Upper lobe of left lung (tissue), 6 donors: ENCODE results near the gene CELA2B. TPM values are rescaled to one million over a fixed set of nuclear protein-coding genes. Genes with fewer than 3 reads are reported as not detected.
"Not testable (repeated sequence)": the region's sequence is repeated elsewhere in the genome, so short reads cannot be mapped to it uniquely, and the experiment has no call there.

Experiments
- ATAC-seq, 2 donors: fragments of 200-7000 bp; cut with Tn5 transposase; one replicate each; pipeline ENCODE4 v1.9.1; 2022; ENCODE audit warnings: mild to moderate bottlenecking in 2 of 2, moderate library complexity in 2 of 2; ENCODE audit not compliant: low FRiP score in 2 of 2
- DNase-seq, 2 donors: peaks; one replicate each; pipeline ENCODE4 v3.0.0-alpha.2; 2019 to 2020
- H3K27ac ChIP-seq, 4 donors: fragments of 200-600 bp; sonication (generic); one replicate each; pipeline ENCODE4 v1.5.1; 2016 to 2019
- H3K27me3 ChIP-seq, 4 donors: fragments of 200-600 bp; sonication (generic); one replicate each; pipeline ENCODE4 v1.5.1; 2017 to 2019
- H3K36me3 ChIP-seq, 4 donors: fragments of 200-600 bp; sonication (generic); one replicate each; pipeline ENCODE4 v1.5.1; 2016 to 2019
- H3K4me1 ChIP-seq, 4 donors: fragments of 200-600 bp; sonication (generic); one replicate each; pipeline ENCODE4 v1.5.1; 2018 to 2019
- H3K4me3 ChIP-seq, 4 donors: fragments of 200-600 bp; sonication (generic); one replicate each; pipeline ENCODE4 v1.5.1; 2017 to 2019; ENCODE audit warnings: mild to moderate bottlenecking in 2 of 4, moderate library complexity in 1 of 4
- H3K9me3 ChIP-seq, 4 donors: fragments of 200-600 bp; sonication (generic); one replicate each; pipeline ENCODE4 v1.5.1; 2018 to 2019
- EP300 ChIP-seq, 4 donors: sonication (generic); formaldehyde crosslinking; IDR thresholded peaks; one replicate each; pipeline ENCODE4 v1.5.1; 2017; ENCODE audit warnings: antibody characterized with exemption in 4 of 4, control low read depth in 2 of 4
- POLR2A ChIP-seq, 4 donors: fragments of 450-650 bp; IDR thresholded peaks; one replicate each; pipeline ENCODE4 v1.5.1; 2016 to 2017; ENCODE audit warnings: antibody characterized with exemption in 4 of 4, mild to moderate bottlenecking in 2 of 4
- POLR2AphosphoS5 ChIP-seq, 2 donors: sonication (generic); formaldehyde crosslinking; IDR thresholded peaks; one replicate each; pipeline ENCODE4 v1.5.1; 2017; ENCODE audit warnings: antibody characterized with exemption in 2 of 2
- WGBS, 2 donors: methylation state at CpG; one replicate each; pipeline ENCODE4 v1.1.5; 2017 to 2018; 5-methylcytosine and 5-hydroxymethylcytosine counted together
- total RNA-seq, 6 donors: library from RNA; depleted of rRNA in 4 of 6; stranded (reverse); fragments of >200 nt in 4 of 6; gene quantifications; one replicate each; pipeline versions ENCODE4 v1.1.0 to v1.2.1, GENCODE V29; 2016 to 2021
- TF ChIP-seq, protein P1 (sequence below), 6 experiments: fragments of 450-650 bp in 4 of 6; fragments of 200-600 bp in 2 of 6; sonication (generic) in 2 of 6; IDR thresholded peaks; one replicate each; pipeline ENCODE4 v1.5.1; 2016 to 2019; ENCODE audit warnings: antibody characterized with exemption in 6 of 6
- donor health status: DM: no; HTN: no; CAD: no; lungs with moderate emphysema.
- donor health status: DM: no; HTN: yes; CAD: no; lungs with severe emphysema.

Gene CELA2B
- total RNA-seq, result 1 to 10 TPM in 2 of 6 donors, under 1 TPM in 1, not detected in 3; 0.91 to 1.8 (median 1.3) TPM

DNA sequence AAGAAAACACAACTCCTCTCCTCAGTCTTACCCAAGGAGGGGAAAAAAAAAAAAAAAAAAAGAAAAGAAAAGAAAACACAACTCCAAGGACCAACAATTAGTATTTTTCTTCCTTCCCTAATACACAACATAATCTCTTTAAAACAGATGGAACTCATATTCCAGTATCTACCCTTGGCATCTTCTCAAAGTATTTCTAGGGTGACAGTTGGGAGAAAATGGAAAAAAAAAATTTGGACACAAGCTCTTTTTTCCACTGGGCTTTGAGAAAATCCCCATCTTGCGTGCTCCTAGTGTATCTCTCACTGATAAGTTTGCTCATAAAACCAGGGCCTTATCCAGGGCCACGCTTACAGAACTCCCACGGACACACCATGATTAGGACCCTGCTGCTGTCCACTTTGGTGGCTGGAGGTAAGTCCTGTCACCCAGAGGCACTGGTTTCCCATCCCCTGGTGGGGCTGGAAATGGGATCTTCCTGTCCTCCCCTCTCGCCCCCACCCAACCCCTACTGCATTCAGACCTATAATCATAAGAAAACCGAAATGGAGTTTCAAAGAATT lies at the start of gene CELA2B:
Gene CELA2B, plus strand, starts transcription at position 353 of the 563 bp plus-strand sequence. Its CDS starts 22 bp downstream, at position 375.
- Histone ChIP-seq H3K36me3 (no peaks in the 10 kb centered on the region), H3K27me3 (no peaks in the 10 kb centered on the region), H3K4me3 (no peak within 1 kb of the TSS), H3K9me3 (no peaks in the 10 kb centered on the region), H3K27ac (no peak within 1 kb of the TSS), H3K4me1 (no peaks in the 10 kb centered on the region)
- 75 to 80% methylated on average over 5 of the region's 5 CpGs for WGBS, 2 donors
- TF ChIP-seq POLR2AphosphoS5 (IDR thresholded peaks at IDR 0.05), result no peak
- TF ChIP-seq, protein P1, sequence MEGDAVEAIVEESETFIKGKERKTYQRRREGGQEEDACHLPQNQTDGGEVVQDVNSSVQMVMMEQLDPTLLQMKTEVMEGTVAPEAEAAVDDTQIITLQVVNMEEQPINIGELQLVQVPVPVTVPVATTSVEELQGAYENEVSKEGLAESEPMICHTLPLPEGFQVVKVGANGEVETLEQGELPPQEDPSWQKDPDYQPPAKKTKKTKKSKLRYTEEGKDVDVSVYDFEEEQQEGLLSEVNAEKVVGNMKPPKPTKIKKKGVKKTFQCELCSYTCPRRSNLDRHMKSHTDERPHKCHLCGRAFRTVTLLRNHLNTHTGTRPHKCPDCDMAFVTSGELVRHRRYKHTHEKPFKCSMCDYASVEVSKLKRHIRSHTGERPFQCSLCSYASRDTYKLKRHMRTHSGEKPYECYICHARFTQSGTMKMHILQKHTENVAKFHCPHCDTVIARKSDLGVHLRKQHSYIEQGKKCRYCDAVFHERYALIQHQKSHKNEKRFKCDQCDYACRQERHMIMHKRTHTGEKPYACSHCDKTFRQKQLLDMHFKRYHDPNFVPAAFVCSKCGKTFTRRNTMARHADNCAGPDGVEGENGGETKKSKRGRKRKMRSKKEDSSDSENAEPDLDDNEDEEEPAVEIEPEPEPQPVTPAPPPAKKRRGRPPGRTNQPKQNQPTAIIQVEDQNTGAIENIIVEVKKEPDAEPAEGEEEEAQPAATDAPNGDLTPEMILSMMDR (IDR thresholded peaks at IDR 0.05), result no peak
- no peak for TF ChIP-seq EP300 (IDR thresholded peaks at IDR 0.05)
- no peak for TF ChIP-seq POLR2A (IDR thresholded peaks at IDR 0.05)
- DNase-seq (no peak), ATAC-seq (no peak)

DNA sequence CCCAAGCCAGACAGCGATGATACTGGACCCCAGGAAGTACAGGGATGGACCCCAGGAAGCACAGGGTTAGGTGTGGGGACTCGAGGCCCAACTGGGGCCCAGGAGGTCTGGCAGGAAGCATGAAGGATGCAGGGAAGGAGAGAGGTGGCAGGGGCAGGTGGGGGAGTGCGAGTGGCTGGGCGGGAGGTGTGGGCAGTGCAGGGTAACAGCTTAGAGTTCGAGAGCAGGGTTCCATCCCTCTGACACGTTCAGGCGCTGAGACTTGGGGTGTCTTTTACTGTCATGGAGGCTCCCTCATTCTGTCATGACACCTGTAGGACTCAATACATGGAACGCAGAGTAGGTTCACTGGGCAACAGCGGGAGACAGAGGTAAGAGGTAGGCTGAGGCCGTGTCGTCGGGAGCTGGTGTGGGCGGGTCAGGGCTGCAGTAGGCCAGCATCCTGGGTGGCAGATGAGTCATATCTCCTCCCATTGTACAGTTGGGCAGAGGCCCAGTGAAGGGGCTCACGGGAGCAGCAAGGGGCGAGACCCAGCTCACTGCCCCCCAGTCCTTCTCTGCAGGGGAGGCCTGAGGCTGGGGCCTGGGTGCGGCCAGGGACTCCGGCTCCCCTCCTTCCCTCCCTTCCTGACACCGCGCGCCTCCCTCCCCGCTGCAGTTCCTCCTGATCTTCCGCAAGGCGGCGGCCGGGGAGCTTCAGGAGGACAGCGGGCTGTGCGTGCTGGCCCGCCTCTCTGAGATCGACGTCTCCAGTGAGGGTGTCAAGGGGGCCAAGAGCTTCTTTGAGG lies 49.2 kb upstream of the CELA2B start:
- H3K27me3 ChIP-seq, result no peaks in the 10 kb centered on the region
- peaks cover 0 to 30% (median 9%) of the 10 kb centered on the region in 4 donors for H3K4me1 ChIP-seq
- peak in 1 of 2 donors; percentile 45 for ATAC-seq
- no peaks in the 10 kb centered on the region for H3K9me3 ChIP-seq
- TF ChIP-seq EP300 (IDR thresholded peaks at IDR 0.05), result no peak
- TF ChIP-seq, protein P1 (IDR thresholded peaks at IDR 0.05), result peak in 1 of 6 experiments; percentile 22
- no peak overlapping the region for H3K4me3 ChIP-seq
- WGBS, 2 donors, result 78 to 86% methylated on average over 9 to 25 of the region's 30 CpGs
- H3K36me3 ChIP-seq, result peaks cover 0 to 47% (median 21%) of the 10 kb centered on the region in 4 donors
- H3K27ac ChIP-seq, result peak overlapping the region in 1 of 4 donors; percentile 1
- DNase-seq, result peak in 1 of 2 donors; percentile 82

DNA sequence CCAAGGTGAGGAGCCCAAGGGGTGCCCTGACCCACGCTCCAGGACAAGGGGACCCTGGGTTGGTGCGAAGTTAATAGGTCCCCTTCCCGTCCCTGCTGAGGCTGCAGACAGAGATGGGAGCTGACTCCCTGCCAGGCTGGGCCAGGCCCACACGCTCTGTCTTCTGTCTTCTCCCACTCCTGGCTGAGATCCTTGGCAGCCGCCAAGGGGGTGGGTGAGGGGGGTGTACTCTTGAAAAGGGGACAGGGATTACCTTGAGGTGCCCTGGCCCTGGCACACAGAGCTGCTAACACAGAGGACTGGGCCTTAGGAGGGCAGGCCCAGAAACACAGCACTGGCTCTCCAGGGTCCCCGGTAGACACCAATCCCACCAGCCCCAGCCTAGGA lies 48.6 kb upstream of the CELA2B start:
- Histone ChIP-seq H3K27me3 (no peaks in the 10 kb centered on the region), H3K36me3 (peaks cover 0 to 47% (median 21%) of the 10 kb centered on the region in 4 donors), H3K4me1 (peaks cover 0 to 30% (median 9%) of the 10 kb centered on the region in 4 donors), H3K9me3 (no peaks in the 10 kb centered on the region), H3K27ac (peak overlapping the region in 1 of 4 donors; percentile 1), H3K4me3 (no peak overlapping the region)
- TF ChIP-seq POLR2AphosphoS5 (IDR thresholded peaks at IDR 0.05), result no peak
- TF ChIP-seq POLR2A (IDR thresholded peaks at IDR 0.05), result no peak
- TF ChIP-seq, protein P1 (IDR thresholded peaks at IDR 0.05), result no peak
- no peak for TF ChIP-seq EP300 (IDR thresholded peaks at IDR 0.05)
- WGBS, 2 donors, result 97 to 100% methylated on average over 4 to 6 of the region's 6 CpGs
- DNase-seq, result no peak
- ATAC-seq, result no peak

DNA sequence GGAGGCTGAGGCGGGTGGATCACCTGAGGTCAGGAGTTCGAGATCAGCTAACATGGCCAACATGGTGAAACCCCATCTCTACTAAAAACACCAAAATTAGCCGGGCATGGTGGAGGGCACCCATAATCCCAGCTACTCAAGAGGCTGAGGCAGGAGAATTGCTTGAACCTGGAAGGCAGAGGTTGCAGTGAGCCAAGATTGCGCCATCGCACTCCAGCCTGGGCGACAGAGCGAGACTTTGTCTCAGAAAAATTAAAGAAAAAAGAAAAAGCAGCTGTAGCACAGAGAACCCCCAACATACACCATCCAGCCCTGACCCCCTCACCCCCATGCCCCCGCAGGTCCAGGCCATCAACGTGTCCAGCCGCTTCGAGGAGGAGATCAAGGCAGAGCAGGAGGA lies 47.7 kb upstream of the CELA2B start:
- WGBS, 2 donors, result 82 to 84% methylated on average over 11 of the region's 11 CpGs
- H3K4me1 ChIP-seq, result peaks cover 0 to 28% (median 9%) of the 10 kb centered on the region in 4 donors
- not testable (repeated sequence) for H3K4me3 ChIP-seq, DNase-seq, H3K9me3 ChIP-seq, ATAC-seq, H3K27me3 ChIP-seq, H3K27ac ChIP-seq
- H3K36me3 ChIP-seq, result peaks cover 0 to 47% (median 21%) of the 10 kb centered on the region in 4 donors

DNA sequence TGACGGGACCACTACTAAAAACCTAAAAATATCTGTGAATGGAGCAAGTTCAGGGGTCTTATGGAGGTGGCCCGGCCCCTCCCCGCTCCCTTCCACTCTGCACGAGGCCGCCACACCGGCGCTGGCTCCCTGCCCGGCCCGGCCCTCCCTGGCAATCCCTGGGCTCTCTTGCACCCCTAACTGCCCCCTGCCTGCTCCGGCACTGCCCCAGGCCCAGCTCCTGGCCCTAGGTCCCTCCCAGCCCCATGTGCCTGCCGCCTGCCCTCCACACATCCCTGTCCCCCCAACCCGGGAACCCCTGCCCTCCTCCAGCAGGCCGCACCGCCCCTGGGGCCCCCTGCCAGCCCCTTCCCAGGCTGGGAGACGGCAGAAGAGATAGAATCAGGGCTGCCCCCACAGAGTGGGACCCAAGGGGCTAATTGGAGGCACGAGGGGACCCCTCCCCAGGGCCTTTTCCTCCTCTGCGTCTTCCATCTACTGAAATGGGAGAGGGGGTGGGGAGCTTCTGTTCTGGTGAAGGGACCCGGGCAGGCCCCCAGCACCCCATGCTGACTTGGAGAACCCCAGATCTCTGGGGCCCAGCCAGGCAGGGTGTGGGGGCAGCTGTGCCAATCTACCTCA lies 47.0 kb upstream of the CELA2B start:
- Histone ChIP-seq H3K27me3 (no peaks in the 10 kb centered on the region), H3K9me3 (no peaks in the 10 kb centered on the region), H3K36me3 (peaks cover 0 to 47% (median 21%) of the 10 kb centered on the region in 4 donors), H3K4me1 (peaks cover 0 to 21% (median 7%) of the 10 kb centered on the region in 4 donors), H3K4me3 (no peak overlapping the region), H3K27ac (no peak overlapping the region)
- ATAC-seq, result no peak
- DNase-seq, result peak in 1 of 2 donors; percentile 79
- 79 to 91% methylated on average over 4 to 16 of the region's 18 CpGs for WGBS, 2 donors
- no peak for TF ChIP-seq EP300 (IDR thresholded peaks at IDR 0.05)
- TF ChIP-seq, protein P1 (IDR thresholded peaks at IDR 0.05), result no peak
- no peak for TF ChIP-seq POLR2A (IDR thresholded peaks at IDR 0.05)
- no peak for TF ChIP-seq POLR2AphosphoS5 (IDR thresholded peaks at IDR 0.05)
